Muscle of leg (tissue), 11 donors: ENCODE measurements around the gene WBP2NL. TPM values are rescaled to one million over a fixed set of nuclear protein-coding genes. Genes with fewer than 3 reads are reported as not detected.
"Not testable (repeated sequence)": the region's sequence is repeated elsewhere in the genome, so short reads cannot be mapped to it uniquely, and the experiment has no call there.

Experiments
- DNase-seq: peaks from one replicate; pipeline ENCODE4 v3.0.0; 2013
- H3K27ac ChIP-seq: one replicate; pipeline ENCODE4 v1.5.1; 2013; ENCODE audit warnings: mild to moderate bottlenecking, low read length, control low read depth
- H3K27me3 ChIP-seq: one replicate; pipeline ENCODE4 v1.6.1; 2013; ENCODE audit warnings: low read length; ENCODE audit not compliant: control insufficient read depth, insufficient read depth
- H3K36me3 ChIP-seq: one replicate; pipeline ENCODE4 v1.6.1; 2013; ENCODE audit warnings: low read length; ENCODE audit not compliant: control insufficient read depth, insufficient read depth
- H3K4me1 ChIP-seq: one replicate; pipeline ENCODE4 v1.6.1; 2013; ENCODE audit warnings: low read length; ENCODE audit not compliant: control insufficient read depth, insufficient read depth
- H3K4me3 ChIP-seq: one replicate; pipeline ENCODE4 v1.5.1; 2013; ENCODE audit warnings: low read length, control low read depth
- H3K9me3 ChIP-seq: replicated peaks from 2 replicates; pipeline ENCODE4 v1.6.1; 2013; ENCODE audit warnings: low read depth, low read length; ENCODE audit not compliant: control insufficient read depth
- WGBS: methylation state at CpG from one replicate; pipeline ENCODE4 v1.1.5; 2013; ENCODE audit warnings: missing lambda C conversion rate; ENCODE audit not compliant: insufficient coverage; 5-methylcytosine and 5-hydroxymethylcytosine counted together
- polyA plus RNA-seq, 8 donors: library from polyadenylated mRNA; unstranded; fragments of 120-200 nt; gene quantifications; one replicate each; pipeline versions ENCODE4 v1.2.1 to v1.2.3, GENCODE V29; 2013; ENCODE audit warnings: inconsistent platforms in 1 of 8, low replicate concordance in 1 of 8; ENCODE audit not compliant: insufficient read length in 8 of 8, insufficient read depth in 1 of 8
- total RNA-seq: library from RNA; stranded (reverse); fragments of 120-200 nt; gene quantifications from one replicate; pipeline ENCODE4 v1.2.4, GENCODE V29; 2013

WBP2NL gene
- total and polyA plus RNA-seq, 9 donors, result 0.38 to 2.3 (median 1.2) TPM

- peaks cover 42% of the 10 kb centered on the region for H3K4me1 ChIP-seq
- H3K9me3 ChIP-seq, H3K27me3 ChIP-seq, DNase-seq: not testable (repeated sequence)
- H3K36me3 ChIP-seq, result peaks cover 26% of the 10 kb centered on the region
- WGBS, result 55% methylated on average over 6 of the region's 7 CpGs
- peak overlapping the region; percentile 57 for H3K4me3 ChIP-seq
- H3K27ac ChIP-seq, result peak overlapping the region; percentile 93
Measured at GRCh38 chr22:42071508-42071907, 72.9 kb downstream of the WBP2NL start.

- DNase-seq, result no peak
- Histone ChIP-seq H3K4me3 (no peak overlapping the region), H3K27ac (no peak overlapping the region), H3K36me3 (peaks cover 27% of the 10 kb centered on the region), H3K9me3 (no peaks in the 10 kb centered on the region), H3K27me3 (no peaks in the 10 kb centered on the region), H3K4me1 (peaks cover 47% of the 10 kb centered on the region)
- WGBS, result 77% methylated on average over 8 of the region's 8 CpGs
Measured at GRCh38 chr22:42072606-42073330, 74.2 kb downstream of the WBP2NL start.

- WGBS, result 32% methylated on average over 10 of the region's 14 CpGs
- H3K27ac ChIP-seq, result peak overlapping the region; percentile 93
- peaks cover 27% of the 10 kb centered on the region for H3K36me3 ChIP-seq
- peak; percentile 32 for DNase-seq
- H3K4me3 ChIP-seq, result peak overlapping the region; percentile 78
- H3K27me3 ChIP-seq, result no peaks in the 10 kb centered on the region
- H3K4me1 ChIP-seq, result peaks cover 56% of the 10 kb centered on the region
- H3K9me3 ChIP-seq, result no peaks in the 10 kb centered on the region
Measured at GRCh38 chr22:42073621-42074041, 75.0 kb downstream of the WBP2NL start.

- Histone ChIP-seq H3K4me1 (peaks cover 62% of the 10 kb centered on the region), H3K27me3 (no peaks in the 10 kb centered on the region), H3K9me3 (no peaks in the 10 kb centered on the region), H3K36me3 (peaks cover 27% of the 10 kb centered on the region), H3K27ac (peak within 1 kb of the TSS; percentile 93), H3K4me3 (peak within 1 kb of the TSS; percentile 78)
- DNase-seq, result peak; percentile 83
- WGBS, result under 1% methylated on average over 40 of the region's 55 CpGs
Measured at GRCh38 chr22:42074132-42074811, 75.7 kb downstream of the WBP2NL start, which contains the start of gene PHETA2. Gene PHETA2 (plus strand): TSS chr22:42074248. CDS start chr22:42077294, 3,046 bp downstream.

GRCh38 chr22:42074846-42075676, 76.5 kb downstream of the WBP2NL start:
- Histone ChIP-seq H3K4me1 (peaks cover 54% of the 10 kb centered on the region), H3K9me3 (no peaks in the 10 kb centered on the region), H3K36me3 (peaks cover 27% of the 10 kb centered on the region), H3K27me3 (no peaks in the 10 kb centered on the region), H3K4me3 (peak overlapping the region; percentile 78), H3K27ac (peak overlapping the region; percentile 93)
- peak; percentile 33 for DNase-seq
- WGBS, result 59% methylated on average over 4 of the region's 9 CpGs

- 77% methylated on average over 20 of the region's 20 CpGs for WGBS
- H3K4me3 ChIP-seq, result no peak overlapping the region
- no peaks in the 10 kb centered on the region for H3K9me3 ChIP-seq
- peaks cover 32% of the 10 kb centered on the region for H3K36me3 ChIP-seq
- no peak for DNase-seq
- peak overlapping the region; percentile 17 for H3K27ac ChIP-seq
- peaks cover 45% of the 10 kb centered on the region for H3K4me1 ChIP-seq
- no peaks in the 10 kb centered on the region for H3K27me3 ChIP-seq
Measured at GRCh38 chr22:42076764-42077485, 78.3 kb downstream of the WBP2NL start.

GRCh38 chr22:42077486-42078125, 79.0 kb downstream of the WBP2NL start:
- 82% methylated on average over 18 of the region's 21 CpGs for WGBS
- Histone ChIP-seq H3K27ac (peak overlapping the region; percentile 100), H3K9me3 (no peaks in the 10 kb centered on the region), H3K27me3 (no peaks in the 10 kb centered on the region), H3K4me1 (peaks cover 45% of the 10 kb centered on the region), H3K36me3 (peaks cover 37% of the 10 kb centered on the region), H3K4me3 (no peak overlapping the region)
- no peak for DNase-seq
